Measurements from ENCODE around the gene RAD21L1.
A peak's percentile ranks its signal among the peaks of the same experiment; 100 is the strongest.
"Not testable (repeated sequence)": the region's sequence is repeated elsewhere in the genome, so short reads cannot be mapped to it uniquely, and the experiment has no call there.

Gene RAD21L1

GRCh38 chr20:1210501-1210900, 15.3 kb upstream of the RAD21L1 start:
- DNase-seq (ENCODE audit: low read depth): no peak
- TF ChIP-seq CTCF (IDR thresholded peaks at IDR 0.05; ENCODE audit: insufficient read depth, low read depth, low read length, missing control alignments): no peak
- H3K4me3 ChIP-seq (ENCODE audit: low read depth, low read length): no peak overlapping the region

GRCh38 chr20:1212023-1212422, 13.8 kb upstream of the RAD21L1 start:
- TF ChIP-seq CTCF (IDR thresholded peaks at IDR 0.05; ENCODE audit: insufficient read depth, low read depth, low read length, missing control alignments): no peak

GRCh38 chr20:1212607-1213396, 13.0 kb upstream of the RAD21L1 start:
- DNase-seq (ENCODE audit: low read depth): peak; percentile 64
- no peak overlapping the region for H3K4me3 ChIP-seq (ENCODE audit: low read depth, low read length)

More at GRCh38 chr20:1212023-1212422, 13.8 kb upstream of the RAD21L1 start:
- DNase-seq (ENCODE audit: low read depth): no peak
- H3K4me3 ChIP-seq (ENCODE audit: low read depth, low read length): no peak overlapping the region

GRCh38 chr20:1214838-1215261, 11.0 kb upstream of the RAD21L1 start:
- H3K4me3 ChIP-seq (ENCODE audit: low read depth, low read length): no peak overlapping the region
- DNase-seq (ENCODE audit: low read depth): no peak
- TF ChIP-seq CTCF (IDR thresholded peaks at IDR 0.05; ENCODE audit: insufficient read depth, low read depth, low read length, missing control alignments): no peak

More at GRCh38 chr20:1212607-1213396, 13.0 kb upstream of the RAD21L1 start:
- peak; percentile 68 for TF ChIP-seq CTCF (IDR thresholded peaks at IDR 0.05; ENCODE audit: insufficient read depth, low read depth, low read length, missing control alignments)

- no peak overlapping the region for H3K4me3 ChIP-seq (ENCODE audit: low read depth, low read length)
These were observed 10.3 kb upstream of the RAD21L1 start for GRCh38 chr20:1215386-1216170.

GRCh38 chr20:1216527-1217427, 9.1 kb upstream of the RAD21L1 start:
- DNase-seq (ENCODE audit: low read depth); H3K4me3 ChIP-seq (ENCODE audit: low read depth, low read length): not testable (repeated sequence)

More at GRCh38 chr20:1215386-1216170, 10.3 kb upstream of the RAD21L1 start:
- DNase-seq (ENCODE audit: low read depth): no peak
- TF ChIP-seq CTCF (IDR thresholded peaks at IDR 0.05; ENCODE audit: insufficient read depth, low read depth, low read length, missing control alignments): no peak

- DNase-seq (ENCODE audit: low read depth); H3K4me3 ChIP-seq (ENCODE audit: low read depth, low read length): not testable (repeated sequence)
These were observed 3.1 kb upstream of the RAD21L1 start for GRCh38 chr20:1222750-1223149.
